GM15510 (cell line): ENCODE results near the gene NKAIN4.

Experiments used
- POLR2A ChIP-seq: IDR thresholded peaks from 3 replicates; pipeline ENCODE4 v1.6.1; 2011; ENCODE audit warnings: borderline replicate concordance; ENCODE audit not compliant: insufficient read length; ENCODE audit errors: extremely low read depth

NKAIN4 gene

GRCh38 chr20:63254232-63254605 lies at the start of gene NKAIN4:
NKAIN4 (minus strand) TSS chr20:63254463; CDS start chr20:63254450, 13 bp downstream.
- no peak for TF ChIP-seq POLR2A

GRCh38 chr20:63303095-63303666 lies 48.9 kb upstream of the NKAIN4 start:
- TF ChIP-seq POLR2A: no peak

- TF ChIP-seq POLR2A: no peak
Measured at GRCh38 chr20:63301671-63302070, 47.4 kb upstream of the NKAIN4 start.

GRCh38 chr20:63298731-63299312 lies 44.6 kb upstream of the NKAIN4 start:
- no peak for TF ChIP-seq POLR2A

- no peak for TF ChIP-seq POLR2A
Measured at GRCh38 chr20:63297796-63298572, 43.7 kb upstream of the NKAIN4 start.

GRCh38 chr20:63297371-63297781 lies 43.1 kb upstream of the NKAIN4 start:
- TF ChIP-seq POLR2A: no peak

- TF ChIP-seq POLR2A: no peak
Measured at GRCh38 chr20:63296531-63297299, 42.5 kb upstream of the NKAIN4 start.

GRCh38 chr20:63295846-63296245 lies 41.6 kb upstream of the NKAIN4 start:
- TF ChIP-seq POLR2A: no peak

GRCh38 chr20:63295422-63295821 lies 41.2 kb upstream of the NKAIN4 start:
- TF ChIP-seq POLR2A: no peak

GRCh38 chr20:63295018-63295417 lies 40.8 kb upstream of the NKAIN4 start:
- no peak for TF ChIP-seq POLR2A

GRCh38 chr20:63294536-63294900 lies 40.3 kb upstream of the NKAIN4 start:
- TF ChIP-seq POLR2A: no peak

GRCh38 chr20:63293871-63294535 lies 39.7 kb upstream of the NKAIN4 start:
- no peak for TF ChIP-seq POLR2A

GRCh38 chr20:63293456-63293855 lies 39.2 kb upstream of the NKAIN4 start:
- no peak for TF ChIP-seq POLR2A

GRCh38 chr20:63292904-63293303 lies 38.6 kb upstream of the NKAIN4 start, which contains the start of gene COL20A1:
COL20A1 (plus strand) TSS chr20:63293186; CDS start chr20:63295108, 1,922 bp downstream.
- no peak for TF ChIP-seq POLR2A
